Vagina (tissue), 2 donors: Measurements from ENCODE around the gene DOCK2.

Experiments
- POLR2A ChIP-seq, 2 donors: fragments of 450-650 bp; IDR thresholded peaks; one replicate each; pipeline ENCODE4 v1.6.1; 2017; ENCODE audit warnings: antibody characterized with exemption in 2 of 2, mild to moderate bottlenecking in 2 of 2, moderate library complexity in 2 of 2
- POLR2AphosphoS5 ChIP-seq, 2 donors: sonication (generic); formaldehyde crosslinking; IDR thresholded peaks; one replicate each; pipeline ENCODE4 v1.9.0; 2017; ENCODE audit warnings: antibody characterized with exemption in 2 of 2, mild to moderate bottlenecking in 2 of 2, low read depth in 1 of 2; ENCODE audit not compliant: insufficient read depth in 1 of 2
- TF ChIP-seq, protein P1 (sequence below), 3 experiments: fragments of 450-650 bp in 2 of 3; fragments of 200-600 bp in 1 of 3; sonication (generic) in 1 of 3; IDR thresholded peaks; one replicate each; pipeline ENCODE4 v1.5.1; 2017 to 2019; ENCODE audit warnings: antibody characterized with exemption in 3 of 3, mild to moderate bottlenecking in 2 of 3, moderate library complexity in 2 of 3

- TF ChIP-seq, protein P1, sequence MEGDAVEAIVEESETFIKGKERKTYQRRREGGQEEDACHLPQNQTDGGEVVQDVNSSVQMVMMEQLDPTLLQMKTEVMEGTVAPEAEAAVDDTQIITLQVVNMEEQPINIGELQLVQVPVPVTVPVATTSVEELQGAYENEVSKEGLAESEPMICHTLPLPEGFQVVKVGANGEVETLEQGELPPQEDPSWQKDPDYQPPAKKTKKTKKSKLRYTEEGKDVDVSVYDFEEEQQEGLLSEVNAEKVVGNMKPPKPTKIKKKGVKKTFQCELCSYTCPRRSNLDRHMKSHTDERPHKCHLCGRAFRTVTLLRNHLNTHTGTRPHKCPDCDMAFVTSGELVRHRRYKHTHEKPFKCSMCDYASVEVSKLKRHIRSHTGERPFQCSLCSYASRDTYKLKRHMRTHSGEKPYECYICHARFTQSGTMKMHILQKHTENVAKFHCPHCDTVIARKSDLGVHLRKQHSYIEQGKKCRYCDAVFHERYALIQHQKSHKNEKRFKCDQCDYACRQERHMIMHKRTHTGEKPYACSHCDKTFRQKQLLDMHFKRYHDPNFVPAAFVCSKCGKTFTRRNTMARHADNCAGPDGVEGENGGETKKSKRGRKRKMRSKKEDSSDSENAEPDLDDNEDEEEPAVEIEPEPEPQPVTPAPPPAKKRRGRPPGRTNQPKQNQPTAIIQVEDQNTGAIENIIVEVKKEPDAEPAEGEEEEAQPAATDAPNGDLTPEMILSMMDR (IDR thresholded peaks at IDR 0.05) = no peak
- TF ChIP-seq POLR2A (IDR thresholded peaks at IDR 0.05) (no peak), POLR2AphosphoS5 (IDR thresholded peaks at IDR 0.05; ENCODE audit: insufficient read depth in 1 of 2, low read depth in 1 of 2) (no peak)
Observed at GRCh38 chr5:169758886-169759285, 121.8 kb downstream of the DOCK2 start.
